Measurements from ENCODE around the gene GRB2.
"Not testable (repeated sequence)": the region's sequence is repeated elsewhere in the genome, so short reads cannot be mapped to it uniquely, and the experiment has no call there.

The GRB2 gene

GRCh38 chr17:75405365-75406221 lies at the start of gene GRB2:
Gene GRB2, minus strand, starts transcription at chr17:75405678. Its CDS starts 12,050 bp downstream, at chr17:75393628.
- DNase-seq (ENCODE audit: low read depth) = no peak

GRCh38 chr17:75454672-75455071 lies 49.2 kb upstream of the GRB2 start:
- not testable (repeated sequence) for DNase-seq (ENCODE audit: low read depth)

GRCh38 chr17:75454193-75454592 lies 48.7 kb upstream of the GRB2 start:
- no peak for DNase-seq (ENCODE audit: low read depth)

- no peak for DNase-seq (ENCODE audit: low read depth)
These were observed 44.8 kb upstream of the GRB2 start for GRCh38 chr17:75450270-75450669.

- no peak for DNase-seq (ENCODE audit: low read depth)
These were observed 42.7 kb upstream of the GRB2 start for GRCh38 chr17:75447951-75448856.

GRCh38 chr17:75445896-75446295 lies 40.4 kb upstream of the GRB2 start:
- DNase-seq (ENCODE audit: low read depth) = not testable (repeated sequence)

- DNase-seq (ENCODE audit: low read depth) = no peak
These were observed 39.8 kb upstream of the GRB2 start for GRCh38 chr17:75445296-75445695.

GRCh38 chr17:75442168-75443103 lies 37.0 kb upstream of the GRB2 start:
- DNase-seq (ENCODE audit: low read depth) = no peak

GRCh38 chr17:75440738-75441448 lies 35.4 kb upstream of the GRB2 start:
- DNase-seq (ENCODE audit: low read depth) = no peak

- DNase-seq (ENCODE audit: low read depth) = no peak
These were observed 33.8 kb upstream of the GRB2 start for GRCh38 chr17:75439287-75439686.

GRCh38 chr17:75437404-75437803 lies 31.9 kb upstream of the GRB2 start:
- DNase-seq (ENCODE audit: low read depth) = not testable (repeated sequence)

GRCh38 chr17:75434433-75434832 lies 29.0 kb upstream of the GRB2 start:
- DNase-seq (ENCODE audit: low read depth) = not testable (repeated sequence)

- DNase-seq (ENCODE audit: low read depth) = no peak
These were observed 27.8 kb upstream of the GRB2 start for GRCh38 chr17:75433218-75433783.

- peak; percentile 57 for DNase-seq (ENCODE audit: low read depth)
These were observed 24.9 kb upstream of the GRB2 start for GRCh38 chr17:75430159-75430974.

GRCh38 chr17:75428543-75429469 lies 23.3 kb upstream of the GRB2 start:
- DNase-seq (ENCODE audit: low read depth) = no peak

- DNase-seq (ENCODE audit: low read depth) = no peak
These were observed 13.1 kb upstream of the GRB2 start for GRCh38 chr17:75418531-75418930.

GRCh38 chr17:75417054-75417580 lies 11.6 kb upstream of the GRB2 start:
- no peak for DNase-seq (ENCODE audit: low read depth)

GRCh38 chr17:75416006-75416405 lies 10.5 kb upstream of the GRB2 start:
- DNase-seq (ENCODE audit: low read depth) = no peak

Data from GM04503 (cell line).